Retinal pigment epithelial cell (primary cell): ENCODE results near the gene EYS.

Experiments used
- DNase-seq: peaks from one replicate; pipeline ENCODE4 v3.0.0-alpha.2; 2010; ENCODE audit warnings: low read depth
- H3K4me3 ChIP-seq: 2 replicates; pipeline ENCODE4 v1.5.1; 2011; ENCODE audit warnings: mild to moderate bottlenecking, low read length, control low read depth, moderate library complexity
- TF ChIP-seq, protein P1 (sequence below): conservative IDR thresholded peaks from 2 replicates; pipeline ENCODE4 v1.5.1; 2011; ENCODE audit warnings: low read depth, low read length, control low read depth, inconsistent platforms

The EYS gene

DNA sequence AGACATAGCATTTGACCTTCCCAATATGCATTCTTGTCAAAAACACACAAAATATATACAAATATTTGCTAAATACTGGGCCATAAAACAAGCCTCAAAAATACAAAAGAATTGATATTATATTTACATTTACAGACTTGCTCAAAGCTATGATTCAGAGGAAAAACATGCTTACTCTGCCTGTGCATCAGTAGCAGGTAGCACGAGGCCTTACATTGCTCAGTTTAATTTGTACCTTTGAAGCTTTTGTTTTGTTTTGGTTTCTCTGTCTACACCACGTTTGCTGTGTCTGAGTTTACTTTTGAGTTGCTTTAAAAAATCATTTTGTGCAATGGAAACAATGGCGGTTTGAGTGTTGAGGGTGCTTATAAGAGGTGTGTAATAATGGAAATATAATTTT is 1972.1 kb downstream of the EYS start:
- no peak overlapping the region for H3K4me3 ChIP-seq
- TF ChIP-seq, protein P1, sequence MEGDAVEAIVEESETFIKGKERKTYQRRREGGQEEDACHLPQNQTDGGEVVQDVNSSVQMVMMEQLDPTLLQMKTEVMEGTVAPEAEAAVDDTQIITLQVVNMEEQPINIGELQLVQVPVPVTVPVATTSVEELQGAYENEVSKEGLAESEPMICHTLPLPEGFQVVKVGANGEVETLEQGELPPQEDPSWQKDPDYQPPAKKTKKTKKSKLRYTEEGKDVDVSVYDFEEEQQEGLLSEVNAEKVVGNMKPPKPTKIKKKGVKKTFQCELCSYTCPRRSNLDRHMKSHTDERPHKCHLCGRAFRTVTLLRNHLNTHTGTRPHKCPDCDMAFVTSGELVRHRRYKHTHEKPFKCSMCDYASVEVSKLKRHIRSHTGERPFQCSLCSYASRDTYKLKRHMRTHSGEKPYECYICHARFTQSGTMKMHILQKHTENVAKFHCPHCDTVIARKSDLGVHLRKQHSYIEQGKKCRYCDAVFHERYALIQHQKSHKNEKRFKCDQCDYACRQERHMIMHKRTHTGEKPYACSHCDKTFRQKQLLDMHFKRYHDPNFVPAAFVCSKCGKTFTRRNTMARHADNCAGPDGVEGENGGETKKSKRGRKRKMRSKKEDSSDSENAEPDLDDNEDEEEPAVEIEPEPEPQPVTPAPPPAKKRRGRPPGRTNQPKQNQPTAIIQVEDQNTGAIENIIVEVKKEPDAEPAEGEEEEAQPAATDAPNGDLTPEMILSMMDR = no peak
- no peak for DNase-seq

DNA sequence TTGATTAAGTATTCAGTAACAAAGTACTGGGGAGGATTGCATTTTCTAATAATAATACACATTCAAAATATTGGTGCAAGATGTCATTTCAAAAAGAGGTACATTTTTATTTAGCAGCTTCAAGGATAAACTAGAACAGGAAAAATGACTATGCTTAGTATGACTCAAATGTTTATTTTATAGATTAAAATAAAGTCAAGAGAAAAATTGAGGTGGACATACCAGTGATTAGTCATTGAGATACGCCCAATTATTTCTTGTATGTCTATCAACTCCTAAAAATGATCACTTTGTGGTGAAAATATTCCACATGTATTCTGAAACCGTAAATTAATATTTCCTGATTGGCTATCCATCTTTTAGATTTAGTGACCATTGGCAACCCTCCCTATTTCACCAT is 1974.7 kb downstream of the EYS start:
- no peak for DNase-seq

DNA sequence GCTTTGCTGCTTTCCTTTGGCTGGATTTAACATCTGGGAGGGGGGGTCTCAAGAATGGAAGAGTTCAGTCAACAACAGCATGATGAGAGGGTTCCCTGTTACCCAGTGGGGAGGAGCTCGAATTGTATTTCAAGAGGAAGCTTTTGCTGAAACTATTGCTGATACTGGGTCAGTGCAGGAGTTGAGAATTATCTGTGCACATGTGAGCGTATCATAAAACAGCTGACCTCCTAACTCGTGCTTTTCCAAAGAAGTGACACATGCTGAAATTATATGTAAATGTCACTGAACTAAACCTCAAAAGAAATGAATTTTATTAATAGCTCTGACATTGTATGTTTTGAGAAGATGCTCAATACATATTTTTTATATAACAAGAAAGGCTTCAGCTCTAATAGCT is 1975.1 kb downstream of the EYS start:
- TF ChIP-seq, protein P1 = no peak
- no peak for DNase-seq
- H3K4me3 ChIP-seq = no peak overlapping the region

More for the DNA sequence above, 1974.7 kb downstream of the EYS start:
- H3K4me3 ChIP-seq = no peak overlapping the region
- TF ChIP-seq, protein P1 = no peak

DNA sequence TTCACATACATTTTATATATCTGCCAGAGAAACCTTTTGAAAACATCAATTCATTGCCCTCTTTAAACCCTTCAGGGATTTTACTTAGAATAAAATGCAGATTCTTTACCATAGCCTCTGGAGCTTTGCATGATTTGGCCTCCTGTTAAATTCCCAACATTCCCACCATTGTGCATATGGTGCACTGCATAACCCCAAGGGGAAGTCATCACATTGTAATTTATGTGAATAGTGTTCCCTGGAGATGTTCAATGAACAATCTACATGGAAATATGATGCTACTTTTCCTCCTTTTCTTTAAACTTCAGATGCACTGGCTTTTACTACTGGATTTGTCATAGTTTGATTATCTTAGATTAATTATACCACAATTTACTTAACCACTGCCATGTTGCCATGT is 1976.7 kb downstream of the EYS start:
- no peak for DNase-seq
- TF ChIP-seq, protein P1 = no peak
- no peak overlapping the region for H3K4me3 ChIP-seq

DNA sequence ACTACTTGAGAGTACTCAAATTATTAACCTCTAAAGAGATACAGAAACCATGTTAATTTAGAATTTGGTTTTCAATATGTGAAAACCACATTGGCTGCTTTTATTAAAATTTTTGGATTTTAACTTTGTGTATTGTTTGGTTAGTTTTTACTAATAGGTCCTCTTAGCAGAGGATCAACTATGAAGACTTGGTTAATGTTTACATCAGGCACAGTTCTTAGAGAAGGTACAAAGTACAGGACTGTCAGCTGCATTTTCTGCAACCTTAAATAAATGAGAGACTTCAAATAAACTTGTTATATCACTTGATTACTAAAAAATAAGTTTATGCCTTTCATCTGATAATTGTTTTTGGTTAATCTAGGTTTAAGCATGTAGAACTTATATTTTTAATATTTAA is 1982.3 kb downstream of the EYS start:
- no peak overlapping the region for H3K4me3 ChIP-seq
- TF ChIP-seq, protein P1 = no peak
- no peak for DNase-seq

DNA sequence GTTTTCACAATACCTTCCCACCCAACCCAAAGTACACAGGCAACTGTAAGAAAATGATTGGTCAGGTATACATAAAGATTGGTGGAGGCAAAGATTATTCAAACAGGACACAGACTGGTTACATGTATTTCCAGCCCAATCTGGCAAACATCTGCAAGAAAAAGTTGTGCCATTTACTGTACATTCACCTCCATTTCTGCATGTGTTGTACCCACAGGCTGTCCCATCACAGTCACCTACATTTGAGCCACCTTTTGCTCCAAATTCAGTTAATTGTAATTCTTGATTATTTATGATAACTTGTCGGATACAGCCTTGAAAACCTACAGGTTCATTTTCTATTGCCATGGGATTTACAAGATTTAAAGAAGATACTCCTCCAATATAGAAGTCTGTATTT is 1985.8 kb downstream of the EYS start:
- TF ChIP-seq, protein P1 = no peak
- no peak for DNase-seq
- no peak overlapping the region for H3K4me3 ChIP-seq

DNA sequence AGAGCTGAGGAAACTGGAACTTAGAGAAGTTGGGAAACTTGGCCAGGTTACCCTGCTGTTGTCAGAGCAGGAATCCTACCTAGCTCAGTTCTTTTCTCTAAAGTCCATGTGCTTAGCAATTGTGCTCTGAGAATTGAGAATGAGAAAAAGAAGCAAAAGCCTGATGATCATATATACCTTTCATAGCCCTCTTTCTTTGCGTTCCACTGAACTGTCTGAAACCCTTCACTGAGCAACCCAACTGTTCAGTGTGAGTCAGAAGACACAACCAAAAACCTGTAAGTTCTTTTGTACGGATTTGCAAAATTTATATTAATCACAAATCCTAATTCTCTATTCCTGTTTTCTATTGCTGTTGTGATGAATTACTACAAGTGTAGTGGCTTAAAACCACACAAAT is 1990.9 kb downstream of the EYS start:
- TF ChIP-seq, protein P1 = no peak
- H3K4me3 ChIP-seq = no peak overlapping the region
- no peak for DNase-seq
